Forelimb muscle (tissue), 1 donor: ENCODE measurements around the gene WDR45B. TPM values are rescaled to one million over a fixed set of nuclear protein-coding genes. Genes with fewer than 3 reads are reported as not detected.
"Not testable (repeated sequence)": the region's sequence is repeated elsewhere in the genome, so short reads cannot be mapped to it uniquely, and the experiment has no call there.

Experiments used
- DNase-seq: peaks from one replicate; pipeline ENCODE4 v3.0.0-alpha.2; 2013; ENCODE audit warnings: low read depth
- polyA plus RNA-seq: library from polyadenylated mRNA; unstranded; fragments of 120-200 nt; gene quantifications from one replicate; pipeline ENCODE4 v1.2.1, GENCODE V29; 2013; ENCODE audit not compliant: insufficient read length

Gene WDR45B
- polyA plus RNA-seq, 1 donor: 56.1 TPM

GRCh38 chr17:82657926-82658325, 9.7 kb upstream of the WDR45B start:
- no peak for DNase-seq

GRCh38 chr17:82656266-82656665, 8.0 kb upstream of the WDR45B start:
- DNase-seq: no peak

GRCh38 chr17:82655523-82655922, 7.3 kb upstream of the WDR45B start:
- DNase-seq: no peak

GRCh38 chr17:82655038-82655479, 6.8 kb upstream of the WDR45B start:
- DNase-seq: no peak

- DNase-seq: not testable (repeated sequence)
These were observed 6.4 kb upstream of the WDR45B start for GRCh38 chr17:82654611-82655010.

GRCh38 chr17:82653651-82654528, 5.6 kb upstream of the WDR45B start:
- no peak for DNase-seq

- DNase-seq: no peak
These were observed 2.5 kb upstream of the WDR45B start for GRCh38 chr17:82650723-82651122.

GRCh38 chr17:82649501-82650261, 1.4 kb upstream of the WDR45B start:
- no peak for DNase-seq

- DNase-seq: no peak
These were observed 593 bp upstream of the WDR45B start for GRCh38 chr17:82648742-82649331.

GRCh38 chr17:82647593-82648164, 565 bp downstream of the WDR45B start:
- no peak for DNase-seq

- DNase-seq: no peak
These were observed 2.7 kb downstream of the WDR45B start for GRCh38 chr17:82645516-82645915.

- DNase-seq: no peak
These were observed 4.1 kb downstream of the WDR45B start for GRCh38 chr17:82644148-82644547.

GRCh38 chr17:82642022-82642421, 6.2 kb downstream of the WDR45B start:
- DNase-seq: no peak

GRCh38 chr17:82640036-82640435, 8.2 kb downstream of the WDR45B start:
- no peak for DNase-seq

- DNase-seq: no peak
These were observed 8.6 kb downstream of the WDR45B start for GRCh38 chr17:82639628-82640027.

- no peak for DNase-seq
These were observed 10.0 kb downstream of the WDR45B start for GRCh38 chr17:82638183-82638773.

- no peak for DNase-seq
These were observed 11.3 kb downstream of the WDR45B start for GRCh38 chr17:82636626-82637598.

GRCh38 chr17:82633343-82633742, 14.9 kb downstream of the WDR45B start:
- DNase-seq: no peak

- DNase-seq: no peak
These were observed 15.8 kb downstream of the WDR45B start for GRCh38 chr17:82632451-82632850.

- no peak for DNase-seq
These were observed 16.7 kb downstream of the WDR45B start for GRCh38 chr17:82631544-82631943.
